GM19467 (cell line): Measurements from ENCODE around the gene VWA1.
"Not testable (repeated sequence)": the region's sequence is repeated elsewhere in the genome, so short reads cannot be mapped to it uniquely, and the experiment has no call there.

Experiments
- ATAC-seq: cut with Tn5 transposase; IDR thresholded peaks from one replicate; pipeline ENCODE4 v1.9.1; 2021; ENCODE audit warnings: mild to moderate bottlenecking, moderate library complexity; ENCODE audit not compliant: unreplicated experiment

VWA1 gene

DNA sequence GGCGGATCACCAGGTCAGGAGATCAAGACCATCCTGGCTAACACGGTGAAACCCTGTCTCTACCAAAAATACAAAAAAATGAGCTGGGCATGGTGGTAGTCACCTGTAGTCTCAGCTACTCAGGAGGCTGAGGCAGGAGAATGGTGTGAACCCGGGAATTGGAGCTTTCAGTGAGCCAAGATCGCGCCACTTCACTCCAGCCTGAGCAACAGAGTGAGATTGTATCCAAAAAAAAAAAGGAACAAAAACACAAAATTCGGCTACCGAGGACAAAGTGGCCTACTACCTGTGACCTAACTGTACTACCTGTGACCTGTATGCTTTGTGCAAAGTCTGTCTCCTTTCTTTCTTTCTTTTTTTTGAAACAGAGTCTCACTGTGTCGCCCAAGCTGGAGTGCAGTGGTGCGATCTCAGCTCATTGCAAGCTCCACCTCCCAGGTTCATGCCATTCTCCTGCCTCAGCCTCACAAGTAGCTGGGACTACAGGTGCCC lies 32.5 kb upstream of the VWA1 start:
- ATAC-seq, result not testable (repeated sequence)

DNA sequence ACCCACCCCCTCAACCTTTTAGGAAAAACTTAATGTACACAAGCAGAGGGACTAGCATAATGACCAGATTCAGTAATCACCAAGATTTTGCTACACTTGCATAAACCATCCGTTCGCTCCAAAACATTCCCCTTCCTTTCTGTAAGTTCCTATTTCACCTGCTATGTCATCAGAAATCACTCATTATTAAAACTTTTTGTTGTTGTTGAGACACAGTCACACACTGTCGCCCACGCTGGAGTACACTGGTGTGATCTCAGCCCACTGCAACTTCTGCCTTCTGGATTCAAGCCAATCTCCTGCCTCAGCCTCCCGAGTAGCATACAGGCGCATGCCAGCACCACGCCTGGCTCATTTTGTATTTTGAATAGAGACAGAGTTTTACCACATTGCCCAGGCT lies 31.8 kb upstream of the VWA1 start:
- ATAC-seq, result no peak

DNA sequence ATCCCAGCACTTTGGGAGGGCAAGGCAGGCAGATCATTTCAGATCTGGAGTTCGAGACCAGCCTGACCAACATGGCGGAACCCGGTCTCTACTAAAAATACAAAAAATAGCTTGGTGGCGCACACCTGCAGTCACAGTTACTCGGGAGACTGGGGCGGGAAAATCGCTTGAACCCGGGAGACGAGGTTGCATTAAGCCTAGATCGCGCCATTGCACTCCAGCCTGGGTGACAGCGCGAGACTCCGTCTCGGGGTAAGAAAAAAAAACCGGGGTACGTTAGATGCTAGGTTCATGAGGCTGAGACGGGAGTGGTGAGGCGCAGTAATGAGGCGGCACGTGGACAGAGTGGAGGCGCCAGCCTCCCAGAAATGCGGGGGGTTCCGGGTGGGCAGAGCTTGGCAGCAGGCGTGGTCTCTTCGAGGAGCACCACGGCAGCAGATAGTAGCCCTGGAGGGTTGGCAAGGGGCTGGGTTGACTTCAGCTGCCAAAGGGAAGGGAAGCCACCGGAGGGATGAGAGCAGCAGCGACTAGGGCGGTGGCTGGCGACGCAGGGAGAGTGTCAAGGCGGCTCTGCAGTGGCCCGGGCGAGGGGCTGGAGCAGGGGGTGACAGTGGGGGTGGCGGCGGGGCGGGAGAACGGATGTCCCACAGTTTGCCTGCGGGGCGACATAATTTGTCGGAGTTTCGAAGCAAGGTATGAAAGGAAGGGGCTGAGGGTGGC lies 29.2 kb upstream of the VWA1 start:
- ATAC-seq, result no peak

DNA sequence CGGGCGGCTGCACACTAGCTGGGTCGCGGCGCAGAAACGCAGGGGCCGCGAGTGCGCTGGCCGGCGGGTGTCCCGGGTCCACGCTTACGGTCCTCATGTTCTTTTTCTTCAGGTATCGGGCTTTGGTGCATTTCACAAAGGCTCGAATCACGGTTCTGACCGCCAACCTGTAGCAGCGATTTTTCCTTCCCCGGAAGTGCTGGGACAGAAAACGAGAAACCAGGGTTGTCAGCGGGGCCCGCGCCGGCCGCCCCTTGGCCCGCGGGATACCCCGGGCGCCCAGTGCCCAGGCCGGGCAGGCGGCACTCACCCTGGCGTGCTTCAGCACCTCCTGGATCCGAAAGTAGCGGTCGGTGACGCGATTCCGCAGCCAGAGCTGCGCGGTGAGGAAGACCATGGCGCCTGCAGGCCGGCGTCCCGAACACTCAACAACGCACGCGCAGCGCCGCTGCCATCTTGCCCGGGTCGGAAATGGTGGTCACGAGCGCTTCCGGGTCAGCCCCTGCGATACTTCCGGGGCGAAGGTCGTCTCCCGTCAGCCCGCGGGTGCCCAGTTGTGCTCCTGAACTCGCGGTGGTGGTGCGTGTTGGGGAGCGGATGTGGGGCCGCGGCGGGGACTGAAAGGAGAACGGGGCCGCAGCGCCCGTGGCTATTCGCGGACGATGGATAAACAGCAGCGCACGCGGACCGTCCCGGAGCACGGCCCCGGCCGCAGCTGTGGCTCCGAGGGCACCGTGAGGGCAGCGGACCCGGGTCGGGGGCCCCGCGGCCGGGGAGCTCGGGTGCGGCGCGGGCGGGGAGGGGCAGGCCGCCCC lies 28.5 kb upstream of the VWA1 start, which contains the start of gene MRPL20:
TSS of gene MRPL20 (minus strand) at position 473 of the 815 bp plus-strand sequence. CDS start at position 397, 76 bp downstream.
- peak; percentile 82 for ATAC-seq

DNA sequence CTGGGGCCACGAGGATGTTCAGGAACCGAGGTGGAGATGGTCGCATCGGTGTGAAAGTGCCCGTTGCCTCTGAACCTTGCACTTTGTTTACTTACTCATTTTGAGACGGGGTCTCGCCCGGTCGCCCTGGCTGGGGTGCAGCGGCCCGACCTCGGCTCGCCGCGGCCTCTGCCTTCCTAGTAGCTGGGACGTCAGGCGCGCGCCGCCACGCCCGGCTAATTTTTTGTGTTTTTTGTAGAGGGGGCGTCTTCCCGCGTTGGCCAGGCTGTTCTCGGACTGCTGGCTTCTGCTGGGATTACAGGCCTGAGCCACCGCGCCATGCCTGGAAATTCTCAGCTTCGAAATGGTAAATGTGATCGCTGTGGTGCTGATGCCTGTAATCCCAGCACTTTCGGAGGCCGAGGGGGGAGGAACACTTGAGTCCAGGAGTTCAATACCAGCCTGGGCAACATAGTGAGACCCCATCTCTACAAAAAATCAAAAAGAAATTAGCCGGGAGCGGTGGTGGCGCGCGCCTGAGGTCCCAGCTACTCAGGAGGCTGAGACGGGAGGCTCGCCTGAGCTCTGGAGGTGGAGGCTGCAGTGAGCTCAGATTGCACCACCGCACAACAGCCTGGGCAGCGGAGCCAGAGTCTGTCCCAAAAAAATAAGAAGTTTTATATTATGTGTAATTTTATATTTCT lies 27.7 kb upstream of the VWA1 start:
- ATAC-seq, result peak; percentile 32

DNA sequence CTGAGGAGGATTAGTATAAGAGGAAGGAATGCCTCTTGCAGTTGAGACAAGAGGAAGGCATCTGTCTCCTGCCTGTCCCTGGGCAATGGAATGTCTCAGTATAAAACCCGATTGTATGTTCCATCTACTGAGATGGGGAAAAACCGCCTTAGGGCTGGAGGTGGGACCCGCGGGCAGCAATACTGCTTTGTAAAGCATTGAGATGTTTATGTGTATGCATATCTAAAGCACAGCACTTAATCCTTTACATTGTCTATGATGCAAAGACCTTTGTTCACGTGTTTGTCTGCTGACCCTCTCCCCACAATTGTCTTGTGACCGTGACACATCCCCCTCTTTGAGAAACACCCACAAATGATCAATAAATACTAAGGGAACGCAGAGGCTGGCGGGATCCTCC lies 25.3 kb upstream of the VWA1 start:
- ATAC-seq, result not testable (repeated sequence)

DNA sequence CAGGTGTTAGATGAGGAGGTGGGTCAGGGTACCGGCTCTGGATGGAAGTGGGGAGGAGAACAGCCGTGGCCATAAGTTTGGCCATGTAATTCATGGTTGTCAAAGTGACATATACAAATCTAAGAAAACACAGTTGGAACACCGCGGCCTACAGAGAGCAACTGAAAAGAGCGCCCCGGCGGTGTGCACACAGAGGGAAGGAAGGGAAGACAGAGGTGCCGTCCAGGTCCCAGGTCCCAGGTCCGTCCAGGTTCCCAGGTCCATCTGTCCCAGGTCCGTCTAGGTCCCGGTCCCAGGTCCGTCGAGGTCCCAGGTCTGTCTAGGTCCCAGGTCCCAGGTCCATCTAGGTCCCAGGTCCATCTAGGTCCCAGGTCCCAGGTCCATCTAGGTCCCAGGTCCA lies 23.9 kb upstream of the VWA1 start:
- no peak for ATAC-seq

DNA sequence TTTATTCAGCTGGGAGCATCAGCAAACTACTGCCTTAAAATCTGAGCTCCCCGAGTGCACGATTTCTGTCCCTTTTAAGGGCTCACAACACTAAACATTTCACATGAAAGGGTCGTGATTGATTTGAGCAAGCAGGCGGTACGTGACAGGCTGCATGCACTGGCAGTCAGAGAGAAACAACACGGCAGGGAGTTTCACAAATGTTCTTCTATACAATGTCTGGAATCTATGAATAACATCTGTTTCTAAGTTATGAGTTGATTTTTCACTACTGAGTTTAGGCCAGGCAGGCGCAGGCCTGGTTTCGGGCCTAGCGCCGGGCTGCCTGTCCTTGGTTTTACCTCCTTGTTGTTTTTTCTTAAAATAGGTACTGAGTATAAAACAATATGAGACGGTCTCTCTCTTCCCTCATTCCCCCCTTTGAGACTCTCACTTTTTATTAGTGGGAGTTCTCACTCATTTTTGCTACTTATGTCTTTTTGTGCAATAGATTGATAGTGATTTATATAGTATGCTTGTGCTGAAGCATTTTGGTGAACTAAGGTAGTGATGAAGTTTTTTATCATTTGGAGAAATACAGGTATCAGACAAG lies 23.1 kb upstream of the VWA1 start:
- not testable (repeated sequence) for ATAC-seq

DNA sequence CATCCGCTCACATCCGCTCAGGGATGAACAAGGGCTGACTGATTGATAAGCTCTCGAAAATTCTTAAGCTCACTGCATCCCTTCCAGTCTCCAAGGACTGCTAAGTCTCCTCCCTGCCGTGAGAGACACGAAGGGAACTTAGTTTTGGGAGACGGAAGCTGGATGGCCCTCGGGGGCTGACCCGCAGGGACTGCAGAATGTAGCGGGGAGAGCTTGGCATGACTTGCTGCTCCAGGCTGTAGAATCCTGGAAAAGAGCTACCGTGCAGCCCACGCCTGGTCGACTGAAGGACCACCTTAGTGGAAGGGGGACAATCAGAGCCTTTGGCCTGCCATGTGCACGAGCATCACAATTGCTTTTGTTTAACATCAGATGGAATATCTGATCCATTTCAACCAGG lies 19.7 kb upstream of the VWA1 start:
- no peak for ATAC-seq

DNA sequence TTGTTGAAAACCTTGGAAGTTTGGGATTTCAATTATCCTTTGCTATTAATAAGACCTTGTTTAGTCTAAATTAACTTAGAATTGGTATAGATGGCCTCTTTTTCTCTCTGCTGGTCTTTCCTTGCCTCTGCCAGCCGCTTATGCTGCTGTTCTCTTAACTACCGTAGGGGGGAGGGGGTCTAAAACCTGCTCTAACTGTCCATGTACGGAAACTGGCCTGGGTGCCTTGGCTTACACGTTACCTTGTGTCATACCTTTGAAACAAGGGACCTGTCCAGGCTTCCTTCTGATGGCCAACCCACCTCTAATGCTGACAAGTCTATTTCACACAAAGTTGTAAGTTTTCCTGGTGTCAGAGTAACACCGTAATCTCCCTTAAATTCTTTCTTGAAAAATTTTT lies 18.1 kb upstream of the VWA1 start:
- ATAC-seq, result not testable (repeated sequence)

DNA sequence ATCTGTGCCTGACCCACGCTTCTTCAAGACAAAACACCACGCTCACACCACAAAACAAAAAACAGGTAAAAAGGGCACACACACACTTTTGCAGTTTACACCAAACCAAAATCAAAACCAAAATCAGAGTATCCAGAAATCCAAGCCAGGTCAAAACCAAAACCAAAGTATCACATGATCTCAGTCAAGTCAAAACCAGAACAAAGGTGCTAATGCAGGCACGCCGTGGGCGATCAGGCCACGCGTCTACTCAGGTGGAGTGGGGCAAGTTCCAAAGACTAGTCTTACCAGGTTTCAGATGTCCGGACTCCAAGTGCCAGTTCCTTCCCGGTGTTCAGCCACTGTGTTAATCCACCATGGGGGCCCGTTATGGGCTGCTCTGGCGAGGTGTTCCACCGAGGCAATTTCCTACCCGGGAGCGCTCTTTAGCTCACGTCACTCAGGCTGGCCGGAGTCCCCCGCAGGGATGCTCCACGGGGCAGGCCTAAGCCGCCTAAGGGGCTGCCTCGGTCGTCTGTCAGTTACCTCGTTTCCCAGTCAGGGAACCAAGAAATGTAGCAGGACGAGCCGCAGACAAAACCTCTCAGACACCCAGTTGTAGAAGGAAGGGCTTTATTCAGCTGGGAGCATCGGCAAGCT lies 17.5 kb upstream of the VWA1 start:
- not testable (repeated sequence) for ATAC-seq

DNA sequence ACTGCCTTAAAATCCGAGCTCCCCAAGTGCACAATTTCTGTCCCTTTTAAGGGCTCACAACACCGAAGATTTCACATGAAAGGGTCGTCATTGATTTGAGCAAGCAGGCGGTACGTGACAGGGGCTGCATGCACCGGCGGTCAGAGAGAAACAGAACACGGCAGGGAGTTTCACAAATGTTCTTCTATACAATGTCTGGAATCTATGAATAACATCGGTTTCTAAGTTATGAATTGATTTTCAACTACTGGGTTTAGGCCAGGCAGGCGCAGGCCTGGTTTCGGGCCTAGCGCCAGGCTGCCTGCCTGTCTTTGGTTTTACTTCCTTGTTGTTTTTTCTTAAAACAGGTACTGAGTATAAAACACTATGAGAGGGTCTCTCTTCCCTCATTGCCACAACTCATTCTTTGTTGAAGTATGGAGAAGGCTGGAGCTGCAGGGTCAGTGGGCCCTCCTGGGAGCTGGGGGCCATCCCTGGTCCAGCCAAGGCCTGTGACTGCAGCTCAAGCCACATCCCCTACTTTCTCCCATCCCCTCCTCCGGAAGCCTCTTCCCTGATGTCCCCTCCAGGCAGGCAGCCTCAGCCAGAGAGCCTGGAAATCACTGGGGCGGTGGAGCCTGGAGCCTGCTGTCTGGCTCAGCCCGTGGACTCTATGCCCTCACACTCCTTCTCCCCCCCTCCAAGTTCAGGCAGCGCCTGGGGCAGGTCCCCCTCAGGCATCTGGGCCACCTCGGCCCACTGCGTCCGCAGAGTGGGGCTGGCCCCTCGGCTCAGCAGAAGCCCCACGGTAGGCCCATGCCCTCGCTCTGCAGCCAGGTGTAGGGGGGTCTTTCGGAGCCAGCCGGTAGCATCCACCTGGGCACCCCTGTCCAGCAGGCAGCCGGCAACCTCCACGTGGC lies 16.8 kb upstream of the VWA1 start:
- no peak for ATAC-seq

DNA sequence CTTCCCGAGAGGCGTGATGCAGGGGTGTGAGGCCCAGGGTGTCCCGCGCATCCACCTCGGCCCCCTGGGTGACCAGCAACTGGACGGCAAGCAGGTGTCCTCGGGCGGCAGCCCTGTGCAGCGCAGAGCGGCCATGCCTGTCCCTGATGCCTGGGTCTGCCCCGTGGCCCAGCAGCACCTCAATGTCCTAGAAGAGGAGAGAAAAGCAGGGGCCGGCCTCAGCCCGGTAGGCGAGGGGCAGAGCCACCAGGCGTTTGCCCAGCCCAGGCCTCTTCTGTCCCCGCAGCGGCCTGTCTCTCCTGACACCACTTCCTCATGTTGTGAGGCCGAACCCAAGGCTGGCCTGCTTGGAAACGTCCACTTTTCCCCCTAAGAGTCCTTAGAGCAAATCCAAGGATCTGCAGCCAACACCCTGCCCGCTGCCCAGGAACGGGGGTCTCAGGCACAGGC lies 16.1 kb upstream of the VWA1 start:
- no peak for ATAC-seq

DNA sequence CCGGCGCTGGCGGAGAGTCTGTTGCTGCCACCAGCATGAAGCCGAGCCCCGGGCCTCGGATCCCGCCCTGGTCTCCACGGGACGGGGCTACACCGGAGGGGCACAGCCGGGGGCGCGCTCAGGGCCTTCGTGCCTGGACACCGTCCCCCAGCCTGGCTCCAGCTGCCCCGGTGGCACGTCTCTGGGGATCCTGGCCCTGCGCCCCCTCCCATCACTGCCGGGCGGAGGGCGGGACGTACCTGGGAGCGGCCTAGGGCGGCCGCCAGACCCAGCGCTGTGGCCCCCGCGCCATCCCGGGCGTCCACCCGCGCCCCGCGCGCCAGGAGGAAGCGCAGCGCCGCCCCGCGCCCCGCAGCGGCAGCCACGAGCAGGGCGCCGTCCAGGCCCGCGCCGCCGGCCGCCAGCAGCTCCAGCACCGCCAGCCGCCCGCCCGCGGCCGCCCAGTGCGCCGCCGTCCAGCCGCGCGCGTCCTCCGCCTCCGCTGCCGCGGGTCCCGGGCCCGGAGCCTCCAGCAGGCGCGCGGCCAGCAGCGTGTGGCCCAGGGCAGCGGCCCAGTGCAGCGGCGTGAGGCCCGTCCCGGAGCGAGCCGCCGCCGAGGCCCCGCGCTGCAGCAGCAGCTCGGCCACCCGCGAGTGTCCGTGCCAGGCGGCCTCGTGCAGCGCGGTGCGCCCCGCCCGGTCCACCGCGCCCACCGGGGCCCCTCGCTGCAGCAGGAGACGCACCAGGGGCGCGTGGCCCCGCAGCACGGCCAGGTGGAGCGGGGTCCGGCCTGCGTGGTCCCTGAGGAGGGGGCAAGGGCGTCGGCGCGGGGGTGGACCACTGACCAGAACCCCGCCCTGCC lies 15.5 kb upstream of the VWA1 start:
- ATAC-seq, result no peak

DNA sequence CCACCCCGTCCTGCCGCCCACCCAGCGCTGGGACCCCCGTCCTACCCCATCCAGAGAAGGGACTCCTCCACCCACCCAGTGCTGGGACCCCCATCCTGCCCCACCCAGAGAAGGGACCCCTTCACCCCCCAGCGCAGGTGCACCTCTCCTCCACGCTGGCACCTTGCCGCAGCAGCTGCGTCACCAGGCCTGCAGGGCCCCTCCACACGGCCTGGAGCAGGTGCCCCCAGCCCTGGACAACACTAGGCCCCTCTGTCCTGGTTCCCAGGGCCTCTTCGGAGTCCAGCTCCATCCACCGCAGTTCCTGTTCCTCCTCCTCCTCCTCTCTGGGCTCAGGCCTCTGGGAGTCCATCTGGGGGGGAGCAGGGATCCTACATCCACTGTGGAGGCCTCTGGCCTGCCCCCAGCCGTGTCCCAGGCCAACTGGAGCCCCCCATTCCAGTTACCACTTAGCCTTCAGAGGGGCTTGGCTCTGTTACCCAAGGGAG lies 14.8 kb upstream of the VWA1 start:
- ATAC-seq, result no peak

DNA sequence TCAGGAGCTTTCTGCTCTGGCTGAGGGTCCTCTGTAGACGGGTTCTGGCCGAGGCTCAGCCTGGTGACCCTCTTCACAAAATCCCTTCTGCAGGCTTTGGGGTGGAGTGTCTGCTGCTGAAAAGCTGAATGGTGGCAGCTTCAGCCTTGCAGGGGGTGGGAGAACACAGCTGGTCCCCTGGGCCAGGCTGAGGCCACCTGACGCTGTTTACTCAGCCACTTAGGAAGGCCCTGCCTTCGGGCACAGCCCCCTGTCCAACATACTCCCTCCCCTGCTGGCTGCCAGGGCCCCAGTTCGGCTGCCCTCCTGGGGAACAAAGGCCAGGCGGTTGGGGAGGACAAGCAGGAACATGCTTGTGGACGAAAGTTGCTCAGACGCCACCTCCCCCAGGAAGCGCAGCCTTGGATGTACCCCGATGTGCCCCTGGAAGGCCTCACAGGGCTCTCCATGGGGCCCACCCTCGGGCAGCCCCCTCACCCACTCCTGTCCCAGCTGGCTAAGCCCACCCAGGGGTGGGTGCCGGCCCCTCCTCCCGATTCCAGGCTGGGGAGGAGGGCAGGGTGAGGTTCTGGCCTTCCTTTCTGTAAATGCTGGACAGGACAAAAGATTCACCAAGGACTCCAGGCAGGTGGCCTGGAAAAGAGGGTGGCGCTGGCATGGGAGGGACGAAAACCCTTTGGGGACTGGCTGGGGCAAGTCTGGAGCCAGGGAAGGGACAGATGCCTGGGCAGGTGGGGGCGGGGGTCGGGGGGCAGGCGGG lies 14.2 kb upstream of the VWA1 start, which contains the start of gene ANKRD65:
TSS of gene ANKRD65 (minus strand) at position 130 of the 760 bp plus-strand sequence. CDS start 271 bp downstream, outside the sequence.
- no peak for ATAC-seq

DNA sequence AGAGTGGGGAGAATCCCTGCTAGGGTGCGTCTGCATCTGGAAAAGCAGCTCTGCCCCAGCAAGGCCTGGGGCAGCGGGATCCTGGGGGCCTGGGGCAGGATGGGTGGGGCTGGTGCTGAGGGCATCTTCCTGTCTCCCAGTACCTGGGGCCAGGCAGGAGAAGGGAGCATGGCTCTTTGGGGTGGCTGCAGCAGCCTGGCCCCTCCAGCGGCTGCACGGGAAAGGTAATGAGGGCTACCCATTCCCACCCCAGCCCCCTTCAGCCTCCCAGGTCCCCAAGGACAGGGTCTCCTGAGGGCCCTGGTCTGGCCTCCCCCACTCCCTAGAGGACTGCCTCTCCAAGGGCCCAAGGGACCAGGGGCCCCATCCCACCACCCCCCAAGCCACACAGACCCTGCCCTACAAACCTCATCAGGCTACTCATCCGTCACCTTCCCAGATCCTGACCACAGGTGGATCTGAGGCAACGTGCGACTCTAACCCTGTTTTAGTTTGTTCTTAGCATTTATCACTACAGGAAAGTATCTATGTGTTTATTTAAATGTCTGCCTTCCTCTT lies 13.5 kb upstream of the VWA1 start:
- ATAC-seq, result no peak
